ENCODE measurements around the gene SIN3A. TPM values are rescaled to one million over a fixed set of nuclear protein-coding genes. Genes with fewer than 3 reads are reported as not detected.
"Not testable (repeated sequence)": the region's sequence is repeated elsewhere in the genome, so short reads cannot be mapped to it uniquely, and the experiment has no call there.

Gene SIN3A
- 86.6 to 91.5 TPM (median 87.4 TPM) in 3 replicates for total RNA-seq

DNA sequence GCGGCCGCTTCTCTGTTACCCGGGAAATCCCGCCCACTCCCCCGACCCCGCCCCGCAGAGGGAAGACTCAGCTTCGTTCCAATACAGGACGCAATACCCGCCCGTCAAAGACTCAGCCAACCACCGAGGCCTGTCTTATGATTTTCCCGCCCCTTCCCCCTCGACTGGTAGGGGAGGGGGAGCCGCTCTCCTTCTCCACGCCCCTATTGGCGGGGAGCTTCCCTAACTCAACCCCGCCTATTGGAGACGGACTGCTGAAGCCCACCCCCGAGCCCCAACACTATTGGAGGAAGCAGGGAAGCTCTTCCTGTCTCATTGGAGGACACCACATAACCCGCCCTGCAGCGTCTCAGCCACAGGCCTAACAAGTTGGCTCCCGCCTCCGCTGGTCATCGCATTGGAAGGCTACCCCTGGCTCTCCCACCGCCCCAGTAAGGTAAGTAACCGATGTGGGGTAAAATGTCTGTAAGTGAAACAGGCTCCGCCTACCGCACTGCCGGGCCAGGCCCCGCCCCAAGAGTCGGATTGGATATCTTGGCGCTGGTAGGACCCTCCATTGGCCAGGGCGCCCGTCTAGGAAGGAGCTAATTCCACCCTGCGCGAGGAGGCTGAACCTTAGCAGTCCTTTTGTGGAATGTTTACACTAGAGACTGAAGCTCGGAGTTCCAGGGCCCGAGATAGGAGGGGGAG lies at the start of gene SIN3A:
TSS of gene SIN3A (minus strand) at position 17 of the 690 bp plus-strand sequence. CDS start 21,315 bp downstream, outside the sequence.
- DNase-seq (ENCODE audit: low spot score in 2 of 2, unreplicated experiment in 2 of 2), result peak; percentile 96
- TF ChIP-seq, protein P1, sequence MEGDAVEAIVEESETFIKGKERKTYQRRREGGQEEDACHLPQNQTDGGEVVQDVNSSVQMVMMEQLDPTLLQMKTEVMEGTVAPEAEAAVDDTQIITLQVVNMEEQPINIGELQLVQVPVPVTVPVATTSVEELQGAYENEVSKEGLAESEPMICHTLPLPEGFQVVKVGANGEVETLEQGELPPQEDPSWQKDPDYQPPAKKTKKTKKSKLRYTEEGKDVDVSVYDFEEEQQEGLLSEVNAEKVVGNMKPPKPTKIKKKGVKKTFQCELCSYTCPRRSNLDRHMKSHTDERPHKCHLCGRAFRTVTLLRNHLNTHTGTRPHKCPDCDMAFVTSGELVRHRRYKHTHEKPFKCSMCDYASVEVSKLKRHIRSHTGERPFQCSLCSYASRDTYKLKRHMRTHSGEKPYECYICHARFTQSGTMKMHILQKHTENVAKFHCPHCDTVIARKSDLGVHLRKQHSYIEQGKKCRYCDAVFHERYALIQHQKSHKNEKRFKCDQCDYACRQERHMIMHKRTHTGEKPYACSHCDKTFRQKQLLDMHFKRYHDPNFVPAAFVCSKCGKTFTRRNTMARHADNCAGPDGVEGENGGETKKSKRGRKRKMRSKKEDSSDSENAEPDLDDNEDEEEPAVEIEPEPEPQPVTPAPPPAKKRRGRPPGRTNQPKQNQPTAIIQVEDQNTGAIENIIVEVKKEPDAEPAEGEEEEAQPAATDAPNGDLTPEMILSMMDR (IDR thresholded peaks at IDR 0.05; ENCODE audit: unreplicated experiment), result no peak
- H3K9me3 Mint-ChIP-seq, result no peaks in the 10 kb centered on the region
- peak within 1 kb of the TSS; percentile 99 for H3K27ac Mint-ChIP-seq
- H3K27me3 Mint-ChIP-seq (ENCODE audit: low read depth), result no peaks in the 10 kb centered on the region
- H3K4me1 Mint-ChIP-seq, result peaks cover 27% of the 10 kb centered on the region
- H3K4me3 Mint-ChIP-seq, result peak within 1 kb of the TSS; percentile 93
- peaks cover 3% of the 10 kb centered on the region for H3K36me3 Mint-ChIP-seq

DNA sequence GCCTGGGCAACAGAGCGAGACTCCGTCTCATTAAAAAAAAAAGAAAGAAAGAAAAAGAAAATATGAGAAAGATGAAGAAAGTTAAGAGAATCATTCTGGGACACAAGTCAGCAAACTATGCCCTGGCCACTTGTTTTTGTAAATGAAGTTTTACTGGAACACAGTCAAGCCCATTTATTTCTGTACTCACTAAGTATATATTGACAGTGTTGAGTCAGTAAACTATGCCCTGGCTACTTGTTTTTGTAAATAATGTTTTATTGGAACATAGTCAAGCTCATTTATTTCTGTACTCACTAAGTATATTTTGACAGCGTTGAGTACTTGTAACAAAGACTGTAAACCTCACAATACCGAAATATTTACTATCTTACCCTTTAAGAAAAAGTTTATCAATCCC lies 42.2 kb upstream of the SIN3A start:
- no peak overlapping the region for H3K4me3 Mint-ChIP-seq
- H3K36me3 Mint-ChIP-seq, result peaks cover 34% of the 10 kb centered on the region
- no peaks in the 10 kb centered on the region for H3K4me1 Mint-ChIP-seq
- TF ChIP-seq, protein P1 (IDR thresholded peaks at IDR 0.05; ENCODE audit: unreplicated experiment), result no peak
- no peak for DNase-seq (ENCODE audit: low spot score in 2 of 2, unreplicated experiment in 2 of 2)
- no peaks in the 10 kb centered on the region for H3K9me3 Mint-ChIP-seq
- H3K27me3 Mint-ChIP-seq (ENCODE audit: low read depth), result no peaks in the 10 kb centered on the region
- no peak overlapping the region for H3K27ac Mint-ChIP-seq

DNA sequence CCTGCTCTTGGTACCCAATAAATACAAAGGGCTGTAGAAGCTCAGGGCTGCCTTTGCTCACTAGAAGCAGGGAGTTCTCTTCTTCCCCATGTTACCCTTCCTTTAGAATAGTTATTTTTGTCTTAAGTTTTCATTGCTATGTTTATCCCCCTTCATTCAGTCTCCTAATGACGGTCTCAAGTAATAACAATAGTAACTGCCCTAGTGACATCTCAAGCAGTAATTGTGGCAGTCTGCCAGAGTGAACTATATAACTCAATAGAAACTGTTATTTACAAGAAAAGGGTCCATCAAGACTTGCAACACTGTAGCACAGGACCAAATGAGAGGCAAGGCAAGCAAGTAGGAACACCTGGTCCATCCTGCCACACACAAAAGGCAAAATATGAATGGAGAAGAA lies 32.5 kb upstream of the SIN3A start:
- H3K27ac Mint-ChIP-seq, result no peak overlapping the region
- DNase-seq (ENCODE audit: low spot score in 2 of 2, unreplicated experiment in 2 of 2), result no peak
- no peak overlapping the region for H3K4me3 Mint-ChIP-seq
- peaks cover 50% of the 10 kb centered on the region for H3K36me3 Mint-ChIP-seq
- H3K27me3 Mint-ChIP-seq (ENCODE audit: low read depth), result no peaks in the 10 kb centered on the region
- H3K4me1 Mint-ChIP-seq, result no peaks in the 10 kb centered on the region
- TF ChIP-seq, protein P1 (IDR thresholded peaks at IDR 0.05; ENCODE audit: unreplicated experiment), result no peak
- H3K9me3 Mint-ChIP-seq, result peaks cover 19% of the 10 kb centered on the region

DNA sequence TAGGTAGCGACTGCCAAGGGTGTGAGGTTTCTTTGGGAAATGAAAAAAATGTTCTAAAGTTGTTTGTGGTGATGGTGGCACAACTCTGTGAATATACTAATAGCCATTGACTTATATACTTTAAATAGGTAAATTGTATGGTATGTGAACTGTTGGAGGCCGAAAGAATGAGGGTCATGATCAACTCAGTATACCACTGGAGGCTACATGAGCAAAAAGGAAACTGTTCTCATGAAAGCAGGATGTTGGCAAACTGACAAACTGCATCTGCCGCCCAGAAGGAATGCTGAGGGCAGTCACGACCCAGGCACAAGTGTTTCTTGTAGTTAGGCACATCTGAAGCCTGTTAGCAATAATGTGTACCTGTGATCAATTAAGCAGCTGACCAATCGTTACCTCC lies 32.1 kb upstream of the SIN3A start:
- H3K27ac Mint-ChIP-seq; DNase-seq (ENCODE audit: low spot score in 2 of 2, unreplicated experiment in 2 of 2); H3K4me1 Mint-ChIP-seq; H3K4me3 Mint-ChIP-seq; H3K27me3 Mint-ChIP-seq (ENCODE audit: low read depth): not testable (repeated sequence)
- H3K9me3 Mint-ChIP-seq, result peaks cover 19% of the 10 kb centered on the region
- peaks cover 53% of the 10 kb centered on the region for H3K36me3 Mint-ChIP-seq

DNA sequence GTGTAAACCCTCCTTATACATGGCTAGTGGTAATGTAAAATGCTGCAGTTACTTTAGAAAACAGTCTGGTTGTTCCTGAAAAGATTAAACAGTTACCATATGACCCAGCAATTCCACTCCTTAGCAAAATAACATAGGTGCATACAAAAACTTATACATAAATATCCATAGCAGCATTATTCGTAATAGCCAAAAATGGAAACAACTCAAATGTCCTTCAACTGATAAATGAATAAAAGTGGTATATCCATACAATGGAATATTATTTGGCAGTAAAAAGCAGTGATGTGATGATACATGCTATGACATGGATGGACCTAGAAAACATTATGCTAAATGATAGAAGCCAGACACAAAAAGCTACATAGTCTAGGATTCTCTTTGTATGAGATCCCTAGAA lies 31.6 kb upstream of the SIN3A start:
- Mint-ChIP-seq H3K36me3 (peaks cover 55% of the 10 kb centered on the region), H3K27me3 (ENCODE audit: low read depth) (no peaks in the 10 kb centered on the region), H3K9me3 (peaks cover 19% of the 10 kb centered on the region), H3K27ac (no peak overlapping the region), H3K4me3 (no peak overlapping the region), H3K4me1 (no peaks in the 10 kb centered on the region)
- TF ChIP-seq, protein P1 (IDR thresholded peaks at IDR 0.05; ENCODE audit: unreplicated experiment), result no peak
- DNase-seq (ENCODE audit: low spot score in 2 of 2, unreplicated experiment in 2 of 2), result no peak

DNA sequence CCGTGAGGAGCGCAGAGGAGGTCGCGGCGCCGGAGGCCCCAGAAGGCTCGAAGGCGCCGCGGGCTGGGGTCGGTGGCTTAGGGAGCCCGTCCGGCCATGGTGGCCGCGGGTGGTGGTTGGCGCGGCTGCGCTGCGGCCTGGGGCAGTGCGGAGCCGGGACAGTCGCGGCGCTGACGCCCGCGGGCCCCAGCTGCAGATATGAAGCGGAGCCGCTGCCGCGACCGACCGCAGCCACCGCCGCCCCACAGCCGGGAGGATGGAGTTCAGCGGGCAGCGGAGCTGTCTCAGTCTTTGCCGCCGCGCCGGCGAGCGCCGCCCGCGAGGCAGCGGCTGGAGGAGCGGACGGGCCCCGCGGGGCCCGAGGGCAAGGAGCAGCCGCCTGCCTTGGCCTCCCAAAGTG lies 29.0 kb upstream of the SIN3A start:
- H3K27me3 Mint-ChIP-seq (ENCODE audit: low read depth); DNase-seq (ENCODE audit: low spot score in 2 of 2, unreplicated experiment in 2 of 2); H3K4me1 Mint-ChIP-seq; H3K27ac Mint-ChIP-seq; H3K4me3 Mint-ChIP-seq: not testable (repeated sequence)
- Mint-ChIP-seq H3K9me3 (peaks cover 19% of the 10 kb centered on the region), H3K36me3 (peaks cover 47% of the 10 kb centered on the region)

Measured in mesothelial cell of epicardium (in vitro differentiated cells).